Esophagus muscularis mucosa (tissue), 4 donors: Measurements from ENCODE around the gene FAM25C. TPM values are rescaled to one million over a fixed set of nuclear protein-coding genes. Genes with fewer than 3 reads are reported as not detected.

ENCODE experiments used
- small RNA-seq, 3 donors: library from RNA; depleted of rRNA; stranded (forward); fragments of <200 nt; gene quantifications; one replicate each; pipeline ENCODE3, GENCODE V24; 2016
- total RNA-seq, 4 donors: library from RNA; depleted of rRNA; stranded (reverse); fragments of >200 nt; gene quantifications; one replicate each; pipeline versions ENCODE4 v1.1.0 to v1.2.1, GENCODE V29; 2016

FAM25C gene
- total RNA-seq, 4 donors from 2014 or later = not detected

Small RNA genes lying within 50 kb of the gene (small RNA-seq; reads per million reads assigned to genes)
- gene RNA5SP315 = 0 reads per million in 3 donors

Other genes with a start within 250 kb of the FAM25C start
- 10 to 100 TPM in 1 of 4 donors, 1 to 10 TPM in 3; 2.5 to 11.3 (median 3.4) TPM for gene SYT15B, start 236.2 kb downstream of the FAM25C start, total RNA-seq
- not detected for gene NPY4R2, start 81.1 kb downstream of the FAM25C start, total RNA-seq